Psoas muscle (tissue), 8 donors: ENCODE data around the gene OR51E1. TPM values are rescaled to one million over a fixed set of nuclear protein-coding genes. Genes with fewer than 3 reads are reported as not detected.

Experiments
- ATAC-seq, 4 donors: fragments of 200-7000 bp; cut with Tn5 transposase; one replicate each; pipeline ENCODE4 v1.9.1; 2020; ENCODE audit warnings: moderate library complexity in 3 of 4, mild to moderate bottlenecking in 2 of 4
- DNase-seq, 2 donors: peaks; one replicate each; pipeline ENCODE4 v3.0.0-alpha.2; 2020
- H3K27ac ChIP-seq: fragments of 200-600 bp; one replicate; pipeline ENCODE4 v1.8.0; 2022
- H3K27me3 ChIP-seq, 3 donors: fragments of 200-600 bp in 1 of 3; one replicate each; pipeline versions ENCODE4 v1.6.1 to v1.8.0; 2013 to 2022; ENCODE audit warnings: low read length in 2 of 3, mild to moderate bottlenecking in 2 of 3, moderate library complexity in 1 of 3; ENCODE audit not compliant: insufficient read depth in 3 of 3
- H3K36me3 ChIP-seq, 2 donors: fragments of 200-600 bp in 1 of 2; one replicate each; pipeline versions ENCODE4 v1.6.1 to v1.8.0; 2013 to 2022; ENCODE audit warnings: low read depth in 1 of 2, mild to moderate bottlenecking in 1 of 2, moderate library complexity in 1 of 2; ENCODE audit not compliant: insufficient read depth in 1 of 2
- H3K4me1 ChIP-seq: fragments of 200-600 bp; one replicate; pipeline ENCODE4 v1.8.0; 2022
- H3K4me3 ChIP-seq: fragments of 200-600 bp; one replicate; pipeline ENCODE4 v1.8.0; 2022; ENCODE audit warnings: mild to moderate bottlenecking
- H3K9me3 ChIP-seq: fragments of 200-600 bp; one replicate; pipeline ENCODE4 v1.8.0; 2022
- WGBS, 3 donors: extraction: QIAGEN DNeasy Blood & Tissue Kit; methylation state at CpG; one replicate each; pipeline versions ENCODE4 v1.1.6 to v1.1.7; 2013; 5-methylcytosine and 5-hydroxymethylcytosine counted together
- intact Hi-C, 2 donors: fragments of 100-400 bp; cut with DNase I; formaldehyde crosslinking; loops; one replicate each; pipeline versions ENCODE4 v1.11.0 to v1.14.2; 2022
- polyA plus RNA-seq, 3 donors: library from polyadenylated mRNA; stranded (reverse); fragments of 200-250 nt; gene quantifications; one replicate each; pipeline ENCODE4 v1.2.3, GENCODE V29; 2013
- total RNA-seq, 4 donors: library from RNA; stranded (reverse); fragmentation: NEBNext Ultra II Directional in 2 of 4; extraction: Animal tissue kit (Norgen Biotek cat#: 25700) in 2 of 4; gene quantifications; one replicate each; pipeline versions ENCODE4 v1.2.1 to v1.2.4, GENCODE V29; 2021 to 2023
- TF ChIP-seq, protein P1 (sequence below): fragments of 200-600 bp; IDR thresholded peaks from one replicate; pipeline ENCODE4 v1.8.0; 2022; ENCODE audit warnings: antibody characterized with exemption
- donor health status: healthy with polysubstance abuse.
- donor health status: DM: no; HTN: no; CAD: no; lungs with moderate emphysema.
- donor health status: Bipolar disorder and iron deficiency.
- donor health status: healthy.
- donor health status: DM: yes; HTN: yes; CAD: no.
- donor health status: DM: no; HTN: no; CAD: no.
- donor health status: DM: no; HTN: no; CAD: no.
- donor health status: DM: yes; HTN: yes; CAD: no.

Gene OR51E1
- total and polyA plus RNA-seq, 7 donors, result 0.61 to 2.1 (median 0.77) TPM

GRCh38 chr11:4619514-4619913, 24.3 kb upstream of the OR51E1 start:
- TF ChIP-seq, protein P1, sequence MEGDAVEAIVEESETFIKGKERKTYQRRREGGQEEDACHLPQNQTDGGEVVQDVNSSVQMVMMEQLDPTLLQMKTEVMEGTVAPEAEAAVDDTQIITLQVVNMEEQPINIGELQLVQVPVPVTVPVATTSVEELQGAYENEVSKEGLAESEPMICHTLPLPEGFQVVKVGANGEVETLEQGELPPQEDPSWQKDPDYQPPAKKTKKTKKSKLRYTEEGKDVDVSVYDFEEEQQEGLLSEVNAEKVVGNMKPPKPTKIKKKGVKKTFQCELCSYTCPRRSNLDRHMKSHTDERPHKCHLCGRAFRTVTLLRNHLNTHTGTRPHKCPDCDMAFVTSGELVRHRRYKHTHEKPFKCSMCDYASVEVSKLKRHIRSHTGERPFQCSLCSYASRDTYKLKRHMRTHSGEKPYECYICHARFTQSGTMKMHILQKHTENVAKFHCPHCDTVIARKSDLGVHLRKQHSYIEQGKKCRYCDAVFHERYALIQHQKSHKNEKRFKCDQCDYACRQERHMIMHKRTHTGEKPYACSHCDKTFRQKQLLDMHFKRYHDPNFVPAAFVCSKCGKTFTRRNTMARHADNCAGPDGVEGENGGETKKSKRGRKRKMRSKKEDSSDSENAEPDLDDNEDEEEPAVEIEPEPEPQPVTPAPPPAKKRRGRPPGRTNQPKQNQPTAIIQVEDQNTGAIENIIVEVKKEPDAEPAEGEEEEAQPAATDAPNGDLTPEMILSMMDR, result no peak
- H3K9me3 ChIP-seq, result no peaks in the 10 kb centered on the region
- ATAC-seq (no peak), DNase-seq (no peak)
- WGBS, 3 donors, result 79 to 87% (median 81%) methylated on average over 9 of the region's 9 CpGs
- intact Hi-C loops, result no loop called here
- H3K4me3 ChIP-seq, result no peak overlapping the region
- peaks cover 0 to 3% (median 0%) of the 10 kb centered on the region in 3 donors for H3K27me3 ChIP-seq
- H3K4me1 ChIP-seq, result no peaks in the 10 kb centered on the region
- H3K27ac ChIP-seq, result no peak overlapping the region
- H3K36me3 ChIP-seq, result no peaks in the 10 kb centered on the region

DNA sequence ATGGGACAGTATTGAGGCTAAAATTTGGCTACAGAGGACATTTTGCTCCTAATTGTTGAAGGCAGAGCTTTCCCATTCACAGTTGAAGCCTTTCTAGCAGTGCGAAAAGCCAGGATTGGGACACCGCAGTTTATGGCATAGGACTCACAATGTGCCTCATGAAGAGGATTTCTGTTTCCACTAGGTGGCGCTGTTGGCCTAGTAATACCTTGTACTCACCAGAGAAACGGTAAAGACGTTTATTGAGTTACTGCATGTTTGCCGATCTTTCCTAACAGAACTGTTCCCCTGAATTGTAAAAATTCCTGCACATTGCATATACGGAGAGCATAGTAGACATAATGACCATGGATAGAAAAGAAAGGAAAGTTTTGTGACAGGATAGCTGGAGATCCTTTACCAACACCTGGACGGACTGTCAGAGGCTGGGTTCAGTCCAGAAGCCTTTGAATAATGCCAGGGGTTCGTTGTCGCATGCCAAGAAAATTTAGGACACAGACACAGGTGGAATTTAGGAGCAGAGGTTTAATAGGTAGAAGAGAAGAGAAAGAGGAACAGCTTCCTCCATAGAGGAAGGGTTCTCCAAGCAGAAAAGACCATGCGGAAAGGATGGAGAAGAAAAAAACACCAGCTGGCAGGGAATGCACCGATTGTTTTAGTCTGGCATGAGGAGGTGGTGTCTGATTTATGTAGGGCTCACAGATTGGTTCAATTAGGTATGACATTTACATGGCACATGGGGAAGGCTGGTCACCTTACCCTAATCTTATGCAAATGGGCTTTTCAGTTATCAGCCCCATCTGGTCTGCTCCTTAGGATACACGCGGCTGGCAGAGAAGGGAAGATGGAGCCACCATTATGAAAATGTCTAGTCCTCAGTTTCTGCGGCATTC, 17.3 kb upstream of the OR51E1 start:
- no peak overlapping the region for H3K27ac ChIP-seq
- ATAC-seq (peak in 1 of 4 donors; percentile 54), DNase-seq (no peak)
- no peaks in the 10 kb centered on the region for H3K4me1 ChIP-seq
- 37 to 38% (median 37%) methylated on average over 15 of the region's 15 CpGs for WGBS, 3 donors
- H3K27me3 ChIP-seq, result no peaks in the 10 kb centered on the region
- H3K36me3 ChIP-seq, result no peaks in the 10 kb centered on the region
- intact Hi-C loops, result no loop called here
- TF ChIP-seq, protein P1, result peak; percentile 60
- no peak overlapping the region for H3K4me3 ChIP-seq
- no peaks in the 10 kb centered on the region for H3K9me3 ChIP-seq

DNA sequence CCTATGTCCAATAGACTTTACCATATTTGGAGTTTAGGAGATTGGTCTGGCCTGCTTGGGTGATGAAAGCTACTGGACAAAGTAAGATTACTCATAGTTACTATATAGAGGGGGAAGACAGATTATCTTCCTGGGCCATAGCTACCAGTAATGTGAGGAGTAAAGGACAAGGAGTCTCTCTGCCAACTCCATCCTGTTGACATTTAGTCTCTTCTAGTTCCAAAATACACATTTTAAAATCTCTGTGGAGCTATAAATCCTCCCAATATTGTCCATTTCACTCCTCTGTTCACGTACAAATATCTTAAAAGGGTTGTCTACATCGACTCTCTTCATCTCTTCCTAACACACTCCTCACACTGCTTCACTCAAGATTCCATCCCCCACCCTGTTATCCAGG, 7.6 kb upstream of the OR51E1 start:
- Histone ChIP-seq H3K4me1 (no peaks in the 10 kb centered on the region), H3K27me3 (peaks cover 0 to 4% (median 0%) of the 10 kb centered on the region in 3 donors), H3K9me3 (no peaks in the 10 kb centered on the region), H3K27ac (no peak overlapping the region), H3K4me3 (no peak overlapping the region), H3K36me3 (no peaks in the 10 kb centered on the region)
- intact Hi-C loops, result loop anchor here (5.0 kb wide), 2 partner anchors 191 to 366 kb away; no protein-coding TSS in a partner anchor
- TF ChIP-seq, protein P1, result no peak
- ATAC-seq, result no peak
- no peak for DNase-seq
- WGBS, 3 donors, result 74 to 76% (median 76%) methylated on average over 2 of the region's 2 CpGs

- Histone ChIP-seq H3K27ac (no peak within 1 kb of the TSS), H3K9me3 (no peaks in the 10 kb centered on the region), H3K36me3 (no peaks in the 10 kb centered on the region), H3K27me3 (peaks cover 0 to 4% (median 0%) of the 10 kb centered on the region in 3 donors), H3K4me3 (peak within 1 kb of the TSS; percentile 52), H3K4me1 (no peaks in the 10 kb centered on the region)
- TF ChIP-seq, protein P1, result peak; percentile 95
- peak; percentile 54 to 78 for DNase-seq
- peak; percentile 83 to 97 (median 88) for ATAC-seq
- 25 to 29% (median 27%) methylated on average over 21 of the region's 21 CpGs for WGBS, 3 donors
- intact Hi-C loops, result loop anchor here (1.0 to 5.0 kb wide), 3 partner anchors 189 to 365 kb away; no protein-coding TSS in a partner anchor
These were observed 6.7 kb upstream of the OR51E1 start, which contains the start of gene OR51D1 for GRCh38 chr11:4636962-4637661. OR51D1 (plus strand) TSS chr11:4637477; CDS start chr11:4639791, 2,314 bp downstream.
